GM19239 (cell line): ENCODE measurements around the gene ERBB3.

Experiments used
- DNase-seq: peaks from one replicate; pipeline ENCODE4 v3.0.0; 2011; ENCODE audit warnings: low spot score; ENCODE audit not compliant: insufficient read length
- FAIRE-seq: peaks from 2 replicates; lab custom pipeline; 2011; peaks lifted over from hg19 to GRCh38; lab: Jason Lieb, UNC

The ERBB3 gene

GRCh38 chr12:56078427-56078826, 1.5 kb upstream of the ERBB3 start:
- FAIRE-seq (no peak), DNase-seq (no peak)

DNA sequence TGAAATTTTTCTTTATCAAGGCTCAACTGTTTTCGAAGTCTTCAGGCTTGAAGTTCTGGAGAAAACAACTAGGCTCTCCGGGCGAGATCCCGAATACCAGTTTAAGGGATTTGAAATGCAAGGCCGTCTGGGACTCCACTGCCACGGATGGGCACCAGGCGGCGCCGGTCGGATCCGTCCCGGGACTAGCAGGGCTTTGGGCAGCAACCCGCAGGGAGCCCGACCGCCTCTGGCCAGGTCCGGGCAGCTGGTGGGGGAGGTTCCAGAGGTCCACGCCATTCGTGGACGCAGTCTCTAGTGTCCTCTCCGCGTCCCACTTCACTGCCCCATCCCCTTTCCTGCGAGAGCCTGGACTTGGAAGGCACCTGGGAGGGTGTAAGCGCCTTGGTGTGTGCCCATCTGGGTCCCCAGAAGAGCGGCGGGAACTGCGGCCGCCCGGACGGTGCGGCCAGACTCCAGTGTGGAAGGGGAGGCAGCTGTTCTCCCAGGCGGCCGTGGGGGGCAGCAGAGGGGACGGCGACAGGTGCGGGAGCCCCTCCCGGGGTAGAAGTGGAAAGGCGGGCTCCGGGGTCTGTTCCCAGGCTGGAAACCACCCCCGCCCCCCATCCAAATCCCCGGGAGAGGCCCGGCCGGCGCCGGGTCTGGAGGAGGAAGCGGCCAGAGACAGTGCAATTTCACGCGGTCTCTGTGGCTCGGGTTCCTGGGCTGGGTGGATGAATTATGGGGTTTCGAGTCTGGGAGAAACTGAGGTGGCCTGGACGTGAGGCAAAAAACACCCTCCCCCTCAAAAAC, 838 bp upstream of the ERBB3 start:
- FAIRE-seq (no peak), DNase-seq (peak; percentile 80)

GRCh38 chr12:56080556-56081138, 682 bp downstream of the ERBB3 start:
- DNase-seq, result no peak
- no peak for FAIRE-seq

DNA sequence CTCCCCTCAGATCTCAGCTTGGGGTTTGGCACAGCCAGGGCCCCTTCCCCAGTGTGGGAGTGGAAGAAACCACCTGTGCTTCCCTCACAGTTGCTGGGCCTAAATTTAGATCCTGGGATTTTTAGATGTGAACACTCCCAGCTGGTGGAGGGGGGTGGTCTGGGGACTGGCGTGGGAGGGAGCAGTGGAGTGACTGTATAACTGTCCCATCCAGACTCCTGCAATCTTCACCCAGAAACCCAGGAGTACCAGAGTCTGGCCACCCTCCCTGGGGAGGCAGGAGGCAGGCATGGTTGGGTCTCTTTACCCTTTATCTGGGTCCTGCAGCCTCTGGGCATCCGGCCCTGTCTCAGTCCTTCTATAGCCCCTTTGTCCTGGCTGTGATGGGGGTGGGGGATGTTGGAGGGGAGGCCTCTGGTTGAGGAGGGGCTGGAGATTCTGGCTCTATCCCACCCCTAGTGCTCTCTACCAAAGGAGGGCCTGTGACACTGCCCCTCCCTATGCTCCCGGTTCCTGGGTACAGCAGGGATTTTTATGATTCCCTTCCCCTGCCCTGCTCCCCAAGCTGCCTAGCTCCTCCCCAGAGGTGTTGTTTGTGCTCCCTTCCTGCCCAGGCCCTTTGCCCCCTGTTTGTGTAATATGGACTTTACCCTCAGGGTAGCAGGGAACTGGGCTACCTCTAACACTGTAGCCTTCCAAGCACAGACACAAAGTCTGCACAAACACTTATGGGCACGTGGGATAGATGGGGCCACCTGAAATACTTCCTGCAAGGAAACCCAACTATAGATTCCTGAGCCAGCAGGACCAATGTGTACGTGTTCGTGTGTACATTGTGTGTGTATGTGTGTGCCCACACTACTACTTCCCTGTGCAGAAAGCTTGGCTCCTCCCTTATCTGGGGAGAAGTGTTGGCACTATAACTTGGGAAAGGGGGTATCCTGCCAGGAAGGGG, 1.7 kb downstream of the ERBB3 start:
- DNase-seq (no peak), FAIRE-seq (no peak)

GRCh38 chr12:56082382-56082781, 2.4 kb downstream of the ERBB3 start:
- DNase-seq, result no peak
- FAIRE-seq, result no peak

DNA sequence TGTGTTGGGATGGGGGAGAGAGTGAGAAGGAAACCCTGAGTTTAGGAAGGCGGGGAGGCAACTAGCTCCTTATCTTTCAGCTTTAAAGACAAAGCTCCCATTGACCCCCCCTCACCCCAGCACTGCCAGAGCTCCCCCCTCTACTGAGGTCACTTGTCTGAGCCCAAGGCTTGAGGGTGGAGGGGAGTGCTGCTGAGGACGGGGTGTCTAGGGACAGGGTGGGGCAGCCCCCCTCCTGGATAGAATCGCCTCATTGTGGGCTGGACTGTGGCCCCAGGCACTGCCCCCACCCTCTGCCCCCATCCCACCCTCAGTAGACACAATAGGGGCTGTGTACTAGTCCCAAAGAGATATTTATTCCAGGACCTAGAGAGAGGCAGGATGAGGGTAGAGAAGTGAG, 3.0 kb downstream of the ERBB3 start:
- DNase-seq (no peak), FAIRE-seq (no peak)

DNA sequence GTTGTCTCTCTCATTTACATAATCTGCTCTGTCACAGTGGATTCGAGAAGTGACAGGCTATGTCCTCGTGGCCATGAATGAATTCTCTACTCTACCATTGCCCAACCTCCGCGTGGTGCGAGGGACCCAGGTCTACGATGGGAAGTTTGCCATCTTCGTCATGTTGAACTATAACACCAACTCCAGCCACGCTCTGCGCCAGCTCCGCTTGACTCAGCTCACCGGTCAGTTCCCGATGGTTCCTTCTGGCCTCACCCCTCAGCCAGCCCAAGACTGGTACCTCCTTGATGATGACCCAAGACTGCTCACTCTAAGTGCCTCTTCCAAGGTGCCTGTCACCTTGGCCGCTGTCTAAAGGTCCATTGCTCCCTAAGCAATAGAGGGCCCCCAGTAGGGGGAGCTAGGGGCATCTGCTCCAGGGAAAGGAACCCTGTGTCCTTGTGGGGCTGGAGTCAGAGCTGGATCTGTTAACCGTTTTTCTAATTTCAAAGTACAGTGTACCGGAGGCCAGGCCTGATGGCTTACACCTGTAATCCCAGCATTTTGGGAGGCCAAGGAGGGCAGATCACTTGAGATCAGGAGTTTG, 5.1 kb downstream of the ERBB3 start:
- DNase-seq (no peak), FAIRE-seq (no peak)

DNA sequence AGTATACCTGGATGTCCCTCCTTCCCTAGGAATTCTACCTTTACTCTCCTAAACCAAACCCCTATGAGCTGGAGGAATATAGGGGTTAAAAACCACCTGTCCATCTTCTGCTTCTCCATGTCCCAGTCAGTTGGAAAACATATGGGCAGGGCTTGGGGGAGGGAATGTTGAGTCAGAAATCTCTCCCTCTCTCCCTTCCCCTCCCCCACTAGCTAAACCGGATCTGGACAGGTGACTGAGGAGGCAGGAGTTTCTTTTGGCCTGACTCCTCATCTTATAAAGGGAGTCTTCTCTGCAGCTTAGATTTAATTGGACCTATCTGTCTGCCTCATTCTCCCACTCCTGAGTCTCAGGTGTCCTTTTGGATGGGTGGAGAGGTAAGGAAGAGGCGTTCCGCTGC, 6.1 kb downstream of the ERBB3 start:
- FAIRE-seq (no peak), DNase-seq (no peak)

- DNase-seq (no peak), FAIRE-seq (no peak)
Measured at GRCh38 chr12:56086608-56087007, 6.6 kb downstream of the ERBB3 start.

- no peak for DNase-seq
- FAIRE-seq, result no peak
Measured at GRCh38 chr12:56087220-56087619, 7.3 kb downstream of the ERBB3 start.

DNA sequence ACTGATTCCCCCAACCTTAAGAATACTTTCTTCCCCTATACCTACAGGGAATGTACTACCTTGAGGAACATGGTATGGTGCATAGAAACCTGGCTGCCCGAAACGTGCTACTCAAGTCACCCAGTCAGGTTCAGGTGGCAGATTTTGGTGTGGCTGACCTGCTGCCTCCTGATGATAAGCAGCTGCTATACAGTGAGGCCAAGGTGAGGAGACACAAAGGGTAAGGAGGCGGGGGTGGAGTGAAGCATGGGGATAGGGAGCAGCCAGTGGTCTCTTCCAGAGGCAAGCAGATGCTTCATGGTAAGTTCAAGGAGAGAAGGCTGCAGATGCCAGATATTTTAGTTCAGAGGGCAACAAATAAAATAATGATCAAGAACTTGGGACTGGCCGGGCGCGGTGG, 17.8 kb downstream of the ERBB3 start:
- FAIRE-seq, result no peak
- no peak for DNase-seq

- FAIRE-seq (no peak), DNase-seq (no peak)
Measured at GRCh38 chr12:56098592-56098991, 18.6 kb downstream of the ERBB3 start.

DNA sequence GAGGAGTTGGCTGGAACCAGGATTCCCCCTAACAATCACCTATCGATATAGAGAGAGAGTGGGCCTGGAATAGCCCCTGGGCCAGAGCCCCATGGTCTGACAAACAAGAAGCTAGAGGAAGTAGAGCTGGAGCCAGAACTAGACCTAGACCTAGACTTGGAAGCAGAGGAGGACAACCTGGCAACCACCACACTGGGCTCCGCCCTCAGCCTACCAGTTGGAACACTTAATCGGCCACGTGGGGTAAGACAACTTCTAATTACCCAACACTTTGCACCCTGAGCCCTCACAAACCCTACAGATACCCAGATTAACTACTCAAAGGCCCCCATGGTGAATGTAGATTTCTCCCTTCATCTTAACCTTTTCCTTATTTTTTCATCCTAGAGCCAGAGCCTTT, 19.8 kb downstream of the ERBB3 start:
- DNase-seq (no peak), FAIRE-seq (no peak)

GRCh38 chr12:56101045-56101444, 21.1 kb downstream of the ERBB3 start:
- DNase-seq (no peak), FAIRE-seq (no peak)

- no peak for DNase-seq
- FAIRE-seq, result no peak
Measured at GRCh38 chr12:56102683-56103065, 22.7 kb downstream of the ERBB3 start.

- FAIRE-seq (no peak), DNase-seq (no peak)
Measured at GRCh38 chr12:56103066-56103711, 23.2 kb downstream of the ERBB3 start.

GRCh38 chr12:56103823-56104108, 23.8 kb downstream of the ERBB3 start:
- FAIRE-seq (no peak), DNase-seq (no peak)

GRCh38 chr12:56104109-56104814, 24.3 kb downstream of the ERBB3 start, which contains the start of gene PA2G4:
TSS of gene PA2G4 (plus strand) at chr12:56104559. CDS start at chr12:56104738, 179 bp downstream.
- FAIRE-seq (peak; percentile 93), DNase-seq (peak; percentile 93)

DNA sequence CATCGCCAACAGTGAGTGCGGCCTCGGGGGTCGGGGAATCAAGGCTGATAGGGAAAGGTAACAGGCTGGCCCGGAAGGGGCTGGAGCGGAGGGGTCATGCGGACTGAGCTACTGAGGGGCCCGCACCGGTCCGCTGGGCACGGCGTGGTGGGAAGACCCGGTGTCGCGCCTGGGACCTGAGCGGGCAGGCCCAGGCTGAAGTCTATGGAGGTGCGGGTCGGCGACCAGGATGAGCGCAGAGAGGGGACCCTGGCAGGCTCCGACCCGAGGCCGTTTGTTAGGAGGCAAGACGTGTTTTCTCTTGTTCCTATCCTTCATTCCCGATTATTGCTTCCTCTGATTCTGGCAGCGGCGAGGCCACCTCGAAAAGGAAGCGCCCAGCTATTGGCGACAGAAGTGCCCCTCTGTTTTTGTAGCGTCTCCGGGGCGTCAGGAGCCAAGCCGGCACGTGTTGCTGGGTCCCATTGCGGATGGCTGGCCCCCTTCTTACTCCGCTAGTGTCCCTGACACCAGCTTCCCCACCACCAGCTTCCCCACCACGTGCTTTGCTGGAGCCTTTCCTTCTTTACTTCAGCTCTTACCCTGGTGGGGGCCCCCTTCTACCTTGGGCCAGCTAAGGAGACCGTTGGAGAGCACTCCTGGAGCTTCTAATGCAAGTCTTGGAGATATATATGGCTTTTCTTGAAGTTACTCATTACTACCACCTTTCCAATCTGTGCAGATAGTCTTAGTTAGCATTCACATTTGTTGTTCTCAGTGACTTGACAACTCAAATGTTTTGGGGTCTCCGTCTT, 25.0 kb downstream of the ERBB3 start:
- FAIRE-seq, result no peak

More for the DNA sequence above, 25.0 kb downstream of the ERBB3 start:
- DNase-seq, result no peak
